Activated CD4-positive, alpha-beta T cell treated with anti-CD3 and anti-CD28 coated beads for 36 hours (primary cell): ENCODE data around the gene TSHZ1. TPM values are rescaled to one million over a fixed set of nuclear protein-coding genes. Genes with fewer than 3 reads are reported as not detected.
A peak's percentile ranks its signal among the peaks of the same experiment; 100 is the strongest.
"Not testable (repeated sequence)": the region's sequence is repeated elsewhere in the genome, so short reads cannot be mapped to it uniquely, and the experiment has no call there.

Experiments
- ATAC-seq: fragments of 200-7000 bp; cut with Tn5 transposase; one replicate; pipeline ENCODE4 v1.10.0; 2021; ENCODE audit warnings: mild to moderate bottlenecking, moderate library complexity
- CTCF ChIA-PET: fragments of 350-600 bp; sonication (Branson Sonifier 250); formaldehyde crosslinking; loops from one replicate; lab custom pipeline; 2021; ENCODE audit warnings: antibody characterized with exemption; lab: Charles Lee
- POLR2A ChIA-PET: fragments of 350-600 bp; sonication (Branson Sonifier 250); formaldehyde crosslinking; loops from one replicate; lab custom pipeline; 2021; ENCODE audit warnings: antibody characterized with exemption, inconsistent platforms; lab: Charles Lee
- DNase-seq: peaks from one replicate; pipeline ENCODE4 v3.0.0-alpha.2; 2020
- H3K27ac Mint-ChIP-seq: one replicate; pipeline ENCODE4 v1.8.0; 2021; ENCODE audit warnings: mixed read lengths
- H3K27me3 Mint-ChIP-seq: one replicate; pipeline ENCODE4 v1.8.0; 2021; ENCODE audit warnings: mixed read lengths
- H3K36me3 Mint-ChIP-seq: one replicate; pipeline ENCODE4 v1.8.0; 2021; ENCODE audit warnings: low read depth, mixed read lengths
- H3K4me1 Mint-ChIP-seq: one replicate; pipeline ENCODE4 v1.8.0; 2021; ENCODE audit warnings: mixed read lengths
- H3K4me3 Mint-ChIP-seq: one replicate; pipeline ENCODE4 v1.8.0; 2021; ENCODE audit warnings: mild to moderate bottlenecking, moderate library complexity, mixed read lengths
- H3K9me3 Mint-ChIP-seq: one replicate; pipeline ENCODE4 v1.8.0; 2021; ENCODE audit warnings: low read depth, mixed read lengths
- intact Hi-C, 2 experiments: fragments of 100-400 bp; cut with DNase I in 1 of 2; cut with micrococcal nuclease in 1 of 2; formaldehyde crosslinking; loops; one replicate each; pipeline versions ENCODE4 v1.14.2 to v1.15.1; 2022 to 2024; cut with DNase I, micrococcal nuclease
- total RNA-seq, 2 experiments: library from RNA; stranded (reverse); gene quantifications; one replicate each; pipeline ENCODE4 v1.2.3, GENCODE V29; 2021

Gene TSHZ1
- total RNA-seq, 2 experiments from 2014 or later, result 12.0 to 13.4 TPM

- intact Hi-C loops, result no loop called here
- Mint-ChIP-seq H3K4me1 (no peaks in the 10 kb centered on the region), H3K36me3 (no peaks in the 10 kb centered on the region), H3K27me3 (no peaks in the 10 kb centered on the region), H3K27ac (no peak overlapping the region), H3K9me3 (no peaks in the 10 kb centered on the region), H3K4me3 (no peak overlapping the region)
- ATAC-seq, result no peak
- ChIA-PET CTCF (interaction anchor here (0.7 kb wide), 1 partner anchor 13 kb away, joined by 3 read pairs; no protein-coding TSS in a partner anchor), POLR2A (no interaction called here)
- DNase-seq, result no peak
These were observed 109.3 kb downstream of the TSHZ1 start for GRCh38 chr18:75319905-75320304.

GRCh38 chr18:75320506-75320905 lies 109.9 kb downstream of the TSHZ1 start:
- H3K4me3 Mint-ChIP-seq, result no peak overlapping the region
- intact Hi-C loops, result no loop called here
- peaks cover 4% of the 10 kb centered on the region for H3K27me3 Mint-ChIP-seq
- ChIA-PET POLR2A (no interaction called here), CTCF (no interaction called here)
- no peaks in the 10 kb centered on the region for H3K36me3 Mint-ChIP-seq
- DNase-seq (no peak), ATAC-seq (no peak)
- no peaks in the 10 kb centered on the region for H3K4me1 Mint-ChIP-seq
- no peak overlapping the region for H3K27ac Mint-ChIP-seq
- H3K9me3 Mint-ChIP-seq, result peaks cover 5% of the 10 kb centered on the region

- H3K27me3 Mint-ChIP-seq, result peaks cover 4% of the 10 kb centered on the region
- H3K4me3 Mint-ChIP-seq, result no peak overlapping the region
- H3K27ac Mint-ChIP-seq, result no peak overlapping the region
- CTCF ChIA-PET, result no interaction called here
- intact Hi-C loops, result no loop called here
- peaks cover 11% of the 10 kb centered on the region for H3K9me3 Mint-ChIP-seq
- no peak for DNase-seq
- POLR2A ChIA-PET, result no interaction called here
- no peak for ATAC-seq
- H3K36me3 Mint-ChIP-seq, result no peaks in the 10 kb centered on the region
- H3K4me1 Mint-ChIP-seq, result no peaks in the 10 kb centered on the region
These were observed 110.8 kb downstream of the TSHZ1 start for GRCh38 chr18:75321431-75321830.

GRCh38 chr18:75322206-75322605 lies 111.6 kb downstream of the TSHZ1 start:
- CTCF ChIA-PET, result no interaction called here
- POLR2A ChIA-PET, result no interaction called here
- Mint-ChIP-seq H3K9me3 (peaks cover 16% of the 10 kb centered on the region), H3K36me3 (no peaks in the 10 kb centered on the region), H3K4me3 (no peak overlapping the region), H3K27me3 (peaks cover 4% of the 10 kb centered on the region), H3K27ac (no peak overlapping the region), H3K4me1 (no peaks in the 10 kb centered on the region)
- intact Hi-C loops, result no loop called here
- no peak for DNase-seq
- ATAC-seq, result no peak

- DNase-seq (no peak), ATAC-seq (no peak)
- no peaks in the 10 kb centered on the region for H3K4me1 Mint-ChIP-seq
- H3K4me3 Mint-ChIP-seq, result no peak overlapping the region
- no peak overlapping the region for H3K27ac Mint-ChIP-seq
- H3K36me3 Mint-ChIP-seq, result no peaks in the 10 kb centered on the region
- ChIA-PET POLR2A (no interaction called here), CTCF (no interaction called here)
- peaks cover 4% of the 10 kb centered on the region for H3K27me3 Mint-ChIP-seq
- intact Hi-C loops, result no loop called here
- H3K9me3 Mint-ChIP-seq, result peaks cover 21% of the 10 kb centered on the region
These were observed 113.4 kb downstream of the TSHZ1 start for GRCh38 chr18:75323821-75324585.

- Mint-ChIP-seq H3K27ac (no peak overlapping the region), H3K4me1 (no peaks in the 10 kb centered on the region), H3K9me3 (peaks cover 21% of the 10 kb centered on the region), H3K27me3 (peaks cover 4% of the 10 kb centered on the region), H3K4me3 (no peak overlapping the region), H3K36me3 (no peaks in the 10 kb centered on the region)
- intact Hi-C loops, result no loop called here
- POLR2A ChIA-PET, result no interaction called here
- no peak for DNase-seq
- ATAC-seq, result no peak
- CTCF ChIA-PET, result no interaction called here
These were observed 114.2 kb downstream of the TSHZ1 start for GRCh38 chr18:75324686-75325257.

- peaks cover 21% of the 10 kb centered on the region for H3K9me3 Mint-ChIP-seq
- H3K27me3 Mint-ChIP-seq, intact Hi-C loops, H3K4me3 Mint-ChIP-seq, H3K36me3 Mint-ChIP-seq, POLR2A ChIA-PET, H3K4me1 Mint-ChIP-seq, H3K27ac Mint-ChIP-seq, CTCF ChIA-PET: not testable (repeated sequence)
- ATAC-seq (peak; percentile 51), DNase-seq (peak; percentile 30)
These were observed 119.2 kb downstream of the TSHZ1 start for GRCh38 chr18:75329753-75330152.

- peaks cover 2% of the 10 kb centered on the region for H3K4me1 Mint-ChIP-seq
- peaks cover 2% of the 10 kb centered on the region for H3K27me3 Mint-ChIP-seq
These were observed 119.7 kb downstream of the TSHZ1 start for GRCh38 chr18:75330308-75330707.

GRCh38 chr18:75334869-75335268 lies 124.3 kb downstream of the TSHZ1 start:
- ChIA-PET CTCF (interaction anchor here (0.6 kb wide), 1 partner anchor 206 kb away, joined by 3 read pairs; no protein-coding TSS in a partner anchor), POLR2A (no interaction called here)
- no peak overlapping the region for H3K27ac Mint-ChIP-seq
- H3K4me1 Mint-ChIP-seq, result peaks cover 2% of the 10 kb centered on the region
- ATAC-seq (no peak), DNase-seq (no peak)
- no peaks in the 10 kb centered on the region for H3K27me3 Mint-ChIP-seq
- intact Hi-C loops, result no loop called here
- H3K36me3 Mint-ChIP-seq, result no peaks in the 10 kb centered on the region
- H3K4me3 Mint-ChIP-seq, result no peak overlapping the region
- H3K9me3 Mint-ChIP-seq, result no peaks in the 10 kb centered on the region

More at GRCh38 chr18:75330308-75330707, 119.7 kb downstream of the TSHZ1 start:
- Mint-ChIP-seq H3K27ac (no peak overlapping the region), H3K36me3 (no peaks in the 10 kb centered on the region), H3K4me3 (no peak overlapping the region), H3K9me3 (peaks cover 18% of the 10 kb centered on the region)
- no peak for ATAC-seq
- intact Hi-C loops, result no loop called here
- DNase-seq, result no peak
- ChIA-PET CTCF (no interaction called here), POLR2A (no interaction called here)

- no peaks in the 10 kb centered on the region for H3K36me3 Mint-ChIP-seq
- POLR2A ChIA-PET, result no interaction called here
- H3K4me1 Mint-ChIP-seq, result no peaks in the 10 kb centered on the region
- H3K9me3 Mint-ChIP-seq, result no peaks in the 10 kb centered on the region
- ATAC-seq (no peak), DNase-seq (no peak)
- intact Hi-C loops, result no loop called here
- no peaks in the 10 kb centered on the region for H3K27me3 Mint-ChIP-seq
- no peak overlapping the region for H3K4me3 Mint-ChIP-seq
- no peak overlapping the region for H3K27ac Mint-ChIP-seq
- CTCF ChIA-PET, result no interaction called here
These were observed 124.9 kb downstream of the TSHZ1 start for GRCh38 chr18:75335511-75335910.

- DNase-seq (no peak), ATAC-seq (no peak)
- H3K4me3 Mint-ChIP-seq, result no peak overlapping the region
- ChIA-PET POLR2A (no interaction called here), CTCF (interaction anchor here (0.6 kb wide), 1 partner anchor 865 kb away, joined by 3 read pairs; no protein-coding TSS in a partner anchor)
- H3K27ac Mint-ChIP-seq, result no peak overlapping the region
- no peaks in the 10 kb centered on the region for H3K36me3 Mint-ChIP-seq
- no peaks in the 10 kb centered on the region for H3K27me3 Mint-ChIP-seq
- intact Hi-C loops, result no loop called here
- no peaks in the 10 kb centered on the region for H3K9me3 Mint-ChIP-seq
- no peaks in the 10 kb centered on the region for H3K4me1 Mint-ChIP-seq
These were observed 126.2 kb downstream of the TSHZ1 start for GRCh38 chr18:75336767-75337166.

- intact Hi-C loops, result no loop called here
- H3K9me3 Mint-ChIP-seq, result no peaks in the 10 kb centered on the region
- no peak for ATAC-seq
These were observed 126.8 kb downstream of the TSHZ1 start for GRCh38 chr18:75337348-75337747.

More at GRCh38 chr18:75337348-75337747, 126.8 kb downstream of the TSHZ1 start:
- H3K4me1 Mint-ChIP-seq, result no peaks in the 10 kb centered on the region
- no peaks in the 10 kb centered on the region for H3K36me3 Mint-ChIP-seq
- CTCF ChIA-PET, result no interaction called here
- DNase-seq, result no peak
- H3K4me3 Mint-ChIP-seq, result no peak overlapping the region
- no peaks in the 10 kb centered on the region for H3K27me3 Mint-ChIP-seq
- no peak overlapping the region for H3K27ac Mint-ChIP-seq
- POLR2A ChIA-PET, result no interaction called here
